Activated naive CD4-positive, alpha-beta T cell treated with anti-CD3 and anti-CD28 coated beads for 36 hours (primary cell): ENCODE results near the gene PPP1R3E. TPM values are rescaled to one million over a fixed set of nuclear protein-coding genes. Genes with fewer than 3 reads are reported as not detected.
"Not testable (repeated sequence)": the region's sequence is repeated elsewhere in the genome, so short reads cannot be mapped to it uniquely, and the experiment has no call there.

Experiments
- CTCF ChIA-PET: fragments of 350-600 bp; sonication (Branson Sonifier 250); formaldehyde crosslinking; loops from one replicate; lab custom pipeline; 2021; ENCODE audit warnings: antibody characterized with exemption; lab: Charles Lee
- DNase-seq: peaks from one replicate; pipeline ENCODE4 v3.0.0-alpha.2; 2020
- H3K27ac Mint-ChIP-seq: one replicate; pipeline ENCODE4 v1.8.0; 2021; ENCODE audit warnings: mild to moderate bottlenecking, mixed read lengths
- H3K27me3 Mint-ChIP-seq: one replicate; pipeline ENCODE4 v1.8.0; 2021; ENCODE audit warnings: low read depth, mixed read lengths
- H3K36me3 Mint-ChIP-seq: one replicate; pipeline ENCODE4 v1.8.0; 2021; ENCODE audit warnings: low read depth, mixed read lengths
- H3K4me1 Mint-ChIP-seq: one replicate; pipeline ENCODE4 v1.8.0; 2021; ENCODE audit warnings: low read depth, mixed read lengths
- H3K4me3 Mint-ChIP-seq: one replicate; pipeline ENCODE4 v1.8.0; 2021; ENCODE audit warnings: mild to moderate bottlenecking, moderate library complexity, mixed read lengths
- H3K9me3 Mint-ChIP-seq: one replicate; pipeline ENCODE4 v1.8.0; 2021; ENCODE audit warnings: mixed read lengths
- intact Hi-C: fragments of 100-400 bp; cut with micrococcal nuclease; formaldehyde crosslinking; loops from one replicate; pipeline ENCODE4 v1.15.1; 2023
- total RNA-seq, 2 experiments: library from RNA; stranded (reverse); gene quantifications; one replicate each; pipeline ENCODE4 v1.2.3, GENCODE V29; 2021

PPP1R3E gene
- total RNA-seq, 2 experiments from 2014 or later = 14.7 to 15.8 TPM

DNA sequence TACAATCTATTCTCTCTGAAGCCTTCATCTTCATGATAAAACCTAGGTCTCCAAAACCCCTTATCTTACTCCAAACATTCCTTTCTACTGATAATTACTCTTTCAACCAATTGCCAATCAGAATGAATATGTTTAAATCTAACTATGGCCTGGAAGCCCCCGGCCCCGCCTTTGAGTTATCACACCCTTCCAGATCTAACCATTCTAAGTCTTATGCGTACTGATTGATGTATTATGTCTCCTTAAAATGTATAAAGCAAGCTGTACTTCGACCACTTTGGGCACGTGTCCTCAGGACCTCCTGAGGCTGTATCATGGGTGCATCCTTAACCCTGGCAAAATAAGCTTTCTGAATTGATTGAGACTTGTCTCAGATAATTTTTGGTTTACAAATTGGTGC lies 33.0 kb upstream of the PPP1R3E start:
- Mint-ChIP-seq H3K9me3 (no peaks in the 10 kb centered on the region), H3K36me3 (peaks cover 1% of the 10 kb centered on the region), H3K27me3 (peaks cover 6% of the 10 kb centered on the region), H3K27ac (no peak overlapping the region), H3K4me3 (no peak overlapping the region), H3K4me1 (no peaks in the 10 kb centered on the region)
- intact Hi-C loops = no loop called here
- DNase-seq = no peak
- CTCF ChIA-PET = interaction anchor here (1.8 kb wide), 1 partner anchor 9 kb away, joined by 5 read pairs; no protein-coding TSS in a partner anchor

DNA sequence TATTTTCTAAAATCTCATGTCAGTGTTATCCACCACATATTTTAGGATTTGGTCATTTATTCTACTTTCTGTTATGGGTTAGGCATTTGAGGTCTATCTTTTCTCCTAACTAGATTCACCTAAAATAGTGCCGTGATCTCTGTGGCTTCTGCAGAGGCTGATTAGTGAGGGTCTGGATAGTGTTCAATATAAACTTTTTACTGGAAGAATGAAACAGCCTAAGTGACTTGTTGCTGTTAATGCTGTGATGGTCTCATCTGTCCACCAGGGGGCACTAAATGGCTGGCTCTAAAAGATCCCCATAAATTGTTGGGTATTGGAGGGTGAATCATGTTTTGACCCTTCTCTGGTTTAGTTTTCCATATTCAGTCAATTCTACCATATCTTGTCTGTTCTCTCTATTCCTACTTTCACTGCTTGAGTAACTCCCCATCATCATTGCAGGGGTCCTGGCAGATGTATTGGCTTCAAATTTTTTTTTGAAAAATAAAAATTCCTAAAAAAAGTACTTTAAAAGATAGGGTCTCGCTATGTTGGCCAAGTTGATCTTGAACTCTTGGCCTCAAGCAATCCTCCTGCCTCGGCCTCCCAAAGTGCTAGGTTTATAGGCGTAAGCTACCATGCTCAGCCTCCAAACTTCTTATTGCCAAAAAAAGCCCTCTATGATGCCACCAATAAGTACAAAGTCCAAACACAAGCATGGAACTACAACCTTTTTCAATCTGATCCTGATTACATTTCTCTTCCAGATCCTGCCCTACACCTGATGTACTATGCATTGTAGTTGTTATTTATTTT lies 25.5 kb upstream of the PPP1R3E start:
- intact Hi-C loops = loop anchor here (1.0 to 2.0 kb wide), 5 partner anchors 25 to 231 kb away; partner anchors contain the start of genes NGDN and SLC22A17
- Mint-ChIP-seq H3K36me3 (peaks cover 21% of the 10 kb centered on the region), H3K9me3 (no peaks in the 10 kb centered on the region), H3K4me1 (peaks cover 6% of the 10 kb centered on the region), H3K27me3 (no peaks in the 10 kb centered on the region), H3K27ac (no peak overlapping the region), H3K4me3 (no peak overlapping the region)
- CTCF ChIA-PET = interaction anchor here (0.6 to 5.9 kb wide), 7 partner anchors 10 to 235 kb away, joined by 3 to 76 read pairs (median 5); partner anchors contain the start of genes CMTM5 and PPP1R3E
- peak; percentile 85 for DNase-seq

DNA sequence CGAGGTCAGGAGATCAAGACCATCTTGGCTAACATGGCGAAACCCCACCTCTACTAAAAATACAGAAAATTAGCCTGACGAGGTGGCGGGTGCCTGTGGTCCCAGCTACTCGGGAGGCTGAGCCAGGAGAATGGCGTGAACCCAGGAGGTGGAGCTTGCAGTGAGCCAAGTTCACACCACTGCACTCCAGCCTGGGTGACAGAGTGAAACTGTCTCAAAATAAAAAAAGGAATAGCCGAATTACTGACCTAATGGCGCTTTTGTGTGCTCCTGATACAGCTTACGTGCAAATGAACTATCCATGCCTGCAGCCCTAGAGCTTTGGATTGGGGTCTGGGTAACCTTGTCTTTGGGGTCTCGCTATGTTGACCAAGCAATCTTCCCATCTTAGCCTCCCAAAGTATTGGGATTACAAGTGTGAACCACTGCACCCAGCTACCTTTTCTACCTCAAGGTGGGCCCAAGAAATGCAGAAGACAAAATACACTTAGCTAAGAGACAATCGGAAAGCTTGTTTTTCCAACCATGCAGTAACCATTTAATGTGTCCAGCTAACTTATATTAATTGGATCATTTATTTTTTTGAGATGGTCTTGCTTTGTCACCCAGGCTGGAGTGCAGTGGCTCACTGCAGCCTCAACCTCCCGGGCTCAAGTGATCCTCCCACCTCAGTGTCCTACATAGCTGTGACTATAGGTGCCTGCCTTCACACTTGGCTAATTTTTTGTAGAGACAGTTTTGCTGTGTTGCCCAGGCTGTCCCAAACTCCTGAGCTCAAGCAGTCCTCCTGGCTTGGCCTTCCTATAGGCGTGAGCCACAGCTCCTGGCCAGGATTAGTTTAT lies 24.1 kb upstream of the PPP1R3E start:
- Mint-ChIP-seq H3K4me3 (no peak overlapping the region), H3K27ac (no peak overlapping the region), H3K9me3 (no peaks in the 10 kb centered on the region), H3K27me3 (no peaks in the 10 kb centered on the region), H3K36me3 (peaks cover 35% of the 10 kb centered on the region), H3K4me1 (peaks cover 14% of the 10 kb centered on the region)
- intact Hi-C loops = no loop called here
- CTCF ChIA-PET = interaction anchor here (0.6 to 5.9 kb wide), 27 partner anchors 8 to 250 kb away, joined by 3 to 76 read pairs (median 4); partner anchors contain the start of genes CMTM5 and PPP1R3E
- DNase-seq = no peak

DNA sequence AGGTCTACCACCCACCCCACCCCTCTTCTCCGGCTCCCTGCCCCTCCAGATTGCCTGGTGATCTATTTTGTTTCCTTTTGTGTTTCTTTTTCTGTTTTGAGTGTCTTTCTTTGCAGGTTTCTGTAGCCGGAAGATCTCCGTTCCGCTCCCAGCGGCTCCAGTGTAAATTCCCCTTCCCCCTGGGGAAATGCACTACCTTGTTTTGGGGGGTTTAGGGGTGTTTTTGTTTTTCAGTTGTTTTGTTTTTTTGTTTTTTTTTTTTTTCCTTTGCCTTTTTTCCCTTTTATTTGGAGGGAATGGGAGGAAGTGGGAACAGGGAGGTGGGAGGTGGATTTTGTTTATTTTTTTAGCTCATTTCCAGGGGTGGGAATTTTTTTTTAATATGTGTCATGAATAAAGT lies 23.1 kb upstream of the PPP1R3E start:
- H3K27ac Mint-ChIP-seq, H3K9me3 Mint-ChIP-seq, DNase-seq, H3K4me3 Mint-ChIP-seq, H3K27me3 Mint-ChIP-seq, intact Hi-C loops: not testable (repeated sequence)
- CTCF ChIA-PET = interaction anchor here (0.7 to 5.9 kb wide), 10 partner anchors 10 to 237 kb away, joined by 3 to 76 read pairs (median 4); partner anchors contain the start of gene CMTM5
- H3K36me3 Mint-ChIP-seq = peaks cover 35% of the 10 kb centered on the region
- peaks cover 14% of the 10 kb centered on the region for H3K4me1 Mint-ChIP-seq

DNA sequence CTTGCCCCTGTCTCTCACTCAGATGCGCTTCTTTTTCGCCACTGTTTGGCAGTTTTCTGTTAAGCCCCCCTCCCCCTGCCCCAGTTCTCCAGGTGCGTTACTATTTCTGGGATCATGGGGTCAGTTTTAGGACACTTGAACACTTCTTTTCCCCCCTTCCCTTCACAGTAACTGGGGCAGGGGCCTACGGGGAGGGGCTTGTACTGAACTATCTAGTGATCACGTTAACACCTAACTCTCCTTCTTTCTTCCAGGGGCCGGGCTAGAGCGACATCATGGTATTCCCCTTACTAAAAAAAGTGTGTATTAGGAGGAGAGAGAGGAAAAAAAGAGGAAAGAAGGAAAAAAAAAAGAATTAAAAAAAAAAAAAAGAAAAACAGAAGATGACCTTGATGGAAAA lies 22.3 kb upstream of the PPP1R3E start:
- CTCF ChIA-PET = interaction anchor here (0.6 to 4.5 kb wide), 5 partner anchors 22 to 143 kb away, joined by 3 to 30 read pairs (median 3); partner anchors contain the start of genes PPP1R3E and SLC22A17
- peaks cover 35% of the 10 kb centered on the region for H3K36me3 Mint-ChIP-seq
- no peaks in the 10 kb centered on the region for H3K9me3 Mint-ChIP-seq
- H3K27me3 Mint-ChIP-seq = no peaks in the 10 kb centered on the region
- intact Hi-C loops = no loop called here
- no peak overlapping the region for H3K4me3 Mint-ChIP-seq
- no peak overlapping the region for H3K27ac Mint-ChIP-seq
- peaks cover 15% of the 10 kb centered on the region for H3K4me1 Mint-ChIP-seq
- no peak for DNase-seq

DNA sequence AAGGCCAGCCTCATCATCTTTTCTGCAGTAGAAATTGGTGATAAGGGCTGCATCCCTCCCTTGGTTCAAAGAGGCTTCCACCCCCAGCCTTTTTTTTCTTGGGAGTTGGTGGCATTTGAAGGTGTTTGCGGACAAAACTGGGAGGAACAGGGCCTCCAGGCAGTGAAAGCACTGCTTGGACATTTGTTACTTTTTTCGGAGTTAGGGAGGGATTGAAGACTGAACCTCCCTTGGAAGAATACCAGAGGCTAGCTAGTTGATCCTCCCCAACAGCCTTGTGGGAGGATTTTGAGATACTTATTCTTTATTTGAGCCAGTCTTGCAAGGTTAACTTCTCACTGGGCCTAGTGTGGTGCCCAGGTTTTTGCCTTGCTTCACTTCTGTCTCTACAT lies 21.8 kb upstream of the PPP1R3E start:
- Mint-ChIP-seq H3K27ac (no peak overlapping the region), H3K4me3 (peak overlapping the region; percentile 6), H3K9me3 (no peaks in the 10 kb centered on the region), H3K36me3 (peaks cover 35% of the 10 kb centered on the region), H3K4me1 (peaks cover 20% of the 10 kb centered on the region), H3K27me3 (no peaks in the 10 kb centered on the region)
- no peak for DNase-seq
- intact Hi-C loops = no loop called here
- CTCF ChIA-PET = interaction anchor here (0.8 to 4.5 kb wide), 3 partner anchors 28 to 144 kb away, joined by 3 to 30 read pairs (median 3); partner anchors contain the start of gene SLC22A17

DNA sequence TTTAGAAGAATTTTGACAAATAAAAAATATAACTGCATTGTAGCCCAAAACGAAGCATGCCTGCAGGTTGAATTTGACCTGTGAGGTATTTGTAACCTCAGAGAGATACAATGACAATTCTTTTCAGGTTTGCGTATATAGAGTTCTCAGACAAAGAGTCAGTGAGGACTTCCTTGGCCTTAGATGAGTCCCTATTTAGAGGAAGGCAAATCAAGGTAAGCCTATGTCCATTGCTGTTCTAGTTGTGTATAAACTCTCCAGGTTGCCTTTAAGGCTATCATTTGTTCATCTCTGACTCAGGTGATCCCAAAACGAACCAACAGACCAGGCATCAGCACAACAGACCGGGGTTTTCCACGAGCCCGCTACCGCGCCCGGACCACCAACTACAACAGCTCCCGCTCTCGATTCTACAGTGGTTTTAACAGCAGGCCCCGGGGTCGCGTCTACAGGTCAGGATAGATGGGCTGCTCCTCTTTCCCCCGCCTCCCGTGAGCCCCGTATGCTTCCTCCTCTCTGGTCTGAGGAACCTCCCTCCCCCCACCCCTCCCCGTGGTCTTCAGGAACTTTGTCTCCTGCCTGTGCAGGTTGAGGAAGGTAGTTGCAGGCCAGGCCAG lies 21.3 kb upstream of the PPP1R3E start:
- Mint-ChIP-seq H3K27ac (no peak overlapping the region), H3K9me3 (no peaks in the 10 kb centered on the region), H3K36me3 (peaks cover 35% of the 10 kb centered on the region), H3K4me1 (peaks cover 20% of the 10 kb centered on the region), H3K4me3 (peak overlapping the region; percentile 6), H3K27me3 (no peaks in the 10 kb centered on the region)
- CTCF ChIA-PET = interaction anchor here (0.8 to 4.5 kb wide), 3 partner anchors 29 to 144 kb away, joined by 3 to 30 read pairs (median 3); partner anchors contain the start of gene SLC22A17
- intact Hi-C loops = no loop called here
- DNase-seq = no peak

DNA sequence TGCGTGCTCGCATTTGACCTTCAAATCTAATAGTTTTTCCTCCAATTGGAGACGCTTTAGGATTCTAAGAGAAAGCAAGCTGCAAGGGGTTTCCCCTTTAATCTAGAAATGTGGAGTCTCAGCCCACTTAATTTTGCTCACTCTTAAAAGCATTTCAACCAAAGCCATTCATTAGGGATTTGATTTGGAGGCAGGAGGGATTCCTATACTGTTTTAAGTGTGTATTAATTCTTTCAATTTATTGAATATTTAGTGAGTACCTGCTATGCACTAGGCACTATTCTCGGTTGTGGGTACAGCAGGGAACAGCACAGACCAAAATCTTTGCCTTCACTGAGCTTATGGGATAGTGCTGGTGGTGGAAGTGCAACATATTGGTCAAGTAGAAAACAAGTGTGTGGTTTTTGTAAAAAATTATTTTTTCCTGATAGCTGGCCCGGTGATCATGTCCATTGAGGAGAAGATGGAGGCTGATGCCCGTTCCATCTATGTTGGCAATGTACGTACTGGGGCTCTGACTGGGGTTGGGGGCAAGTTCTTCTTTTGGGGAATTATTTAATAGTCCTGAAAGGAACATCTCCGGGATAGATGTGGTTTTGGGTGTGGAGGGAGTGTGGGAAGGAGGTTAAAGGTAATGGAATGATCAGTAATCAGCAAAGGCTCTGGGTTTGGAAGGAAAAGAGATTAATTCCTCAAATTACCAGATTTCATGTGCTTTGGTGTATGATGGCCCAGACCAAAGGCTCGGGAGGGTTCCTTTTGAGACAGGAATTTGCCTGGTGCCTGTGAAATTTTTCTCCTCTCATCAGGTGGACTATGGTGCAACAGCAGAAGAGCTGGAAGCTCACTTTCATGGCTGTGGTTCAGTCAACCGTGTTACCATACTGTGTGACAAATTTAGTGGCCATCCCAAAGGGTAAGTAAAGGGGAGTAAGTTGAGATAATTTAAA lies 20.2 kb upstream of the PPP1R3E start:
- peak overlapping the region; percentile 83 for H3K4me3 Mint-ChIP-seq
- peak overlapping the region; percentile 88 for H3K27ac Mint-ChIP-seq
- no peaks in the 10 kb centered on the region for H3K9me3 Mint-ChIP-seq
- H3K36me3 Mint-ChIP-seq = peaks cover 35% of the 10 kb centered on the region
- CTCF ChIA-PET = interaction anchor here (1.0 to 4.9 kb wide), 10 partner anchors 16 to 254 kb away, joined by 3 to 66 read pairs (median 7); partner anchors contain the start of genes BCL2L2 and PPP1R3E
- DNase-seq = no peak
- intact Hi-C loops = loop anchor here (1.0 kb wide), 1 partner anchor 29 kb away; the partner anchor contains the start of gene SLC22A17
- no peaks in the 10 kb centered on the region for H3K27me3 Mint-ChIP-seq
- H3K4me1 Mint-ChIP-seq = peaks cover 18% of the 10 kb centered on the region

DNA sequence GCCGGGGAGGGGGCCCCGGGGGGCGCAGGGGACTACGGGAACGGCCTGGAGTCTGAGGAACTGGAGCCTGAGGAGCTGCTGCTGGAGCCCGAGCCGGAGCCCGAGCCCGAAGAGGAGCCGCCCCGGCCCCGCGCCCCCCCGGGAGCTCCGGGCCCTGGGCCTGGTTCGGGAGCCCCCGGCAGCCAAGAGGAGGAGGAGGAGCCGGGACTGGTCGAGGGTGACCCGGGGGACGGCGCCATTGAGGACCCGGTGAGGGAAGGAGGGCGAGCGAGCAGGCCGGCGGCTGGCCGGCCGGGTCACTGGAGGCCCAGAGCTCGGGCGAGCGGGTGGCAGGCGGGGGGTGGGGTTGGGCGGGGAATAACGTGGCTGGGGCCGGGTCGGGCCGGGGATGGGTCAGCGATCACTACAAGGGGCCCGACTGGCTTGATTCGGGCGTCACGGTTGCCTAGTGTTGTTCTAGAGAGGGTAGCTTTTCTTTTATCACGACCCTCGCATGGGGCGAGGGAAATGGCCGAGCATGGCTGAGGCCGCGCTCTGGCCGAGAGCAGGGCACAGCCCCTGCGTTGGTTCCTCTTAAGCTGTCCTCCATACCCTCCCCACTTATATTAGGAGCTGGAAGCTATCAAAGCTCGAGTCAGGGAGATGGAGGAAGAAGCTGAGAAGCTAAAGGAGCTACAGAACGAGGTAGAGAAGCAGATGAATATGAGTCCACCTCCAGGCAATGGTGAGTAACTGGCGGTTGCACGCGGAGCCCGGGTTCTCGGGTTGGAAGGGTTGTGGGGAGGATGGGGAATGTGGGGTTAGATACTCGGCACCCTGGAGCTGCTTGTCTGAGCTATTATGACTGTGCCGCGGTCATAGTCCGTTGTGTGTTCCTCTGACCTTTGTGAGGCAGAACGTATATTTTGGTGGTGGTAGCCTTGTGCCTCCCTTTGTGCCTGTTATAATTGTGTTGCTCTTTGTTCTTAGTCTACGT lies 19.2 kb upstream of the PPP1R3E start:
- H3K27me3 Mint-ChIP-seq = no peaks in the 10 kb centered on the region
- peaks cover 35% of the 10 kb centered on the region for H3K36me3 Mint-ChIP-seq
- H3K27ac Mint-ChIP-seq = peak overlapping the region; percentile 88
- peak overlapping the region; percentile 83 for H3K4me3 Mint-ChIP-seq
- intact Hi-C loops = loop anchor here (1.0 to 2.0 kb wide), 19 partner anchors 21 to 949 kb away; partner anchors contain the start of genes ACIN1, AP1G2, C14orf119 and EMC9
- H3K9me3 Mint-ChIP-seq = no peaks in the 10 kb centered on the region
- DNase-seq = peak; percentile 76
- CTCF ChIA-PET = interaction anchor here (0.6 to 4.9 kb wide), 18 partner anchors 10 to 263 kb away, joined by 3 to 66 read pairs (median 3); partner anchors contain the start of genes BCL2L2 and PPP1R3E
- H3K4me1 Mint-ChIP-seq = peaks cover 18% of the 10 kb centered on the region
